DND-41 (cell line): ENCODE results near the gene DNAH5.

Experiments
- ATAC-seq: fragments of 200-7000 bp; cut with Tn5 transposase; 3 replicates; pipeline ENCODE4 v1.9.1; 2021; ENCODE audit warnings: low read depth; ENCODE audit not compliant: insufficient read depth
- DNase-seq: peaks from one replicate; pipeline ENCODE4 v3.0.0-alpha.2; 2020
- H2AFZ ChIP-seq: 2 replicates; pipeline ENCODE4 v1.6.0; 2012; ENCODE audit warnings: low read depth, low read length
- H3K27ac ChIP-seq: 2 replicates; pipeline ENCODE4 v1.5.1; 2012; ENCODE audit warnings: low read length, inconsistent platforms
- H3K27me3 ChIP-seq: fragments of 200-600 bp; sonication (generic); 2 replicates; pipeline ENCODE4 v1.6.0; 2012; ENCODE audit warnings: low read length, mild to moderate bottlenecking, inconsistent platforms; ENCODE audit not compliant: insufficient read depth, poor library complexity
- H3K36me3 ChIP-seq: 2 replicates; pipeline ENCODE4 v1.5.1; 2012; ENCODE audit warnings: low read length, inconsistent platforms; ENCODE audit not compliant: insufficient read depth
- H3K4me1 ChIP-seq: 2 replicates; pipeline ENCODE4 v1.5.1; 2012; ENCODE audit warnings: mild to moderate bottlenecking, low read length; ENCODE audit not compliant: insufficient read depth
- H3K4me2 ChIP-seq: 2 replicates; pipeline ENCODE4 v1.6.0; 2012; ENCODE audit warnings: mild to moderate bottlenecking, moderate library complexity, low read length, inconsistent platforms; ENCODE audit not compliant: insufficient read depth
- H3K4me3 ChIP-seq, 2 experiments: fragments of 200-600 bp in 1 of 2; shearing (Covaris generic) in 1 of 2; 2 replicates each; pipeline ENCODE4 v1.5.1; 2012 to 2016; ENCODE audit warnings: inconsistent platforms in 2 of 2, low read length in 2 of 2, mild to moderate bottlenecking in 2 of 2, low read depth in 1 of 2, moderate library complexity in 1 of 2
- H3K79me2 ChIP-seq: 2 replicates; pipeline ENCODE4 v1.6.0; 2012; ENCODE audit warnings: low read length, inconsistent platforms; ENCODE audit not compliant: insufficient read depth
- H3K9ac ChIP-seq: 2 replicates; pipeline ENCODE4 v1.6.0; 2012; ENCODE audit warnings: low read depth, mild to moderate bottlenecking, inconsistent platforms, low read length, moderate library complexity
- H3K9me3 ChIP-seq: 2 replicates; pipeline ENCODE4 v1.5.1; 2012; ENCODE audit warnings: low read length, moderate library complexity, mild to moderate bottlenecking, inconsistent platforms; ENCODE audit not compliant: insufficient read depth, severe bottlenecking
- H4K20me1 ChIP-seq: 2 replicates; pipeline ENCODE4 v1.6.0; 2012; ENCODE audit warnings: low read length; ENCODE audit not compliant: insufficient read depth
- EZH2 ChIP-seq: IDR thresholded peaks from 3 replicates; pipeline ENCODE4 v1.6.1; 2012; ENCODE audit warnings: borderline replicate concordance, low read depth, mild to moderate bottlenecking, moderate library complexity, low read length, inconsistent platforms; ENCODE audit not compliant: severe bottlenecking
- TF ChIP-seq, protein P1 (sequence below): IDR thresholded peaks from 2 replicates; pipeline ENCODE4 v1.5.1; 2012; ENCODE audit warnings: borderline replicate concordance, low read length, moderate library complexity, mild to moderate bottlenecking; ENCODE audit not compliant: poor library complexity, severe bottlenecking; ENCODE audit errors: extremely low read depth

DNAH5 gene

DNA sequence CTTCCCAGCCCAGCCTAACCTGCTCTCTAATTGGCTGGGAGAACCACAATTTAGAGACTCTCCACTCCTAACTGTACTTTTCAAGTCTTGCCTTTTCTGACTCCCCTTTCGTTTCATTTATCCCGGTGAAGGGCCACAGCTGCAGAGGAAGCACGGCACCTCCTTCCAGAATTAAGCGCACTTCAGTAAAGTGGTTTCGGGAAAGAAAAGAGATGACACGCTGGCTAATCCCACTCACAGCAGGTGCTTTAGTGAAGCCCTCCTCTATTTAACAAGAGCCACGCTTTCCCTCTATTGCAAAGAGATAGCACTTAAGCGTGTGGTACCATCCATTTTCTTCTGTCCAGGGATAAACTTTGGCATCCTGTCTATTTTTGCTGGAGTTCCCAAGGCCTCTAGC, 4.8 kb downstream of the DNAH5 start:
- Histone ChIP-seq H3K9ac (no peak overlapping the region), H3K4me3 (no peak overlapping the region), H4K20me1 (no peaks in the 10 kb centered on the region), H3K27ac (no peak overlapping the region), H2AFZ (no peak overlapping the region), H3K79me2 (no peaks in the 10 kb centered on the region), H3K36me3 (no peaks in the 10 kb centered on the region), H3K9me3 (no peaks in the 10 kb centered on the region), H3K4me2 (no peak overlapping the region), H3K4me1 (no peaks in the 10 kb centered on the region), H3K27me3 (no peaks in the 10 kb centered on the region)
- no peak for TF ChIP-seq EZH2
- TF ChIP-seq, protein P1, sequence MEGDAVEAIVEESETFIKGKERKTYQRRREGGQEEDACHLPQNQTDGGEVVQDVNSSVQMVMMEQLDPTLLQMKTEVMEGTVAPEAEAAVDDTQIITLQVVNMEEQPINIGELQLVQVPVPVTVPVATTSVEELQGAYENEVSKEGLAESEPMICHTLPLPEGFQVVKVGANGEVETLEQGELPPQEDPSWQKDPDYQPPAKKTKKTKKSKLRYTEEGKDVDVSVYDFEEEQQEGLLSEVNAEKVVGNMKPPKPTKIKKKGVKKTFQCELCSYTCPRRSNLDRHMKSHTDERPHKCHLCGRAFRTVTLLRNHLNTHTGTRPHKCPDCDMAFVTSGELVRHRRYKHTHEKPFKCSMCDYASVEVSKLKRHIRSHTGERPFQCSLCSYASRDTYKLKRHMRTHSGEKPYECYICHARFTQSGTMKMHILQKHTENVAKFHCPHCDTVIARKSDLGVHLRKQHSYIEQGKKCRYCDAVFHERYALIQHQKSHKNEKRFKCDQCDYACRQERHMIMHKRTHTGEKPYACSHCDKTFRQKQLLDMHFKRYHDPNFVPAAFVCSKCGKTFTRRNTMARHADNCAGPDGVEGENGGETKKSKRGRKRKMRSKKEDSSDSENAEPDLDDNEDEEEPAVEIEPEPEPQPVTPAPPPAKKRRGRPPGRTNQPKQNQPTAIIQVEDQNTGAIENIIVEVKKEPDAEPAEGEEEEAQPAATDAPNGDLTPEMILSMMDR = no peak
- no peak for ATAC-seq
- no peak for DNase-seq

DNA sequence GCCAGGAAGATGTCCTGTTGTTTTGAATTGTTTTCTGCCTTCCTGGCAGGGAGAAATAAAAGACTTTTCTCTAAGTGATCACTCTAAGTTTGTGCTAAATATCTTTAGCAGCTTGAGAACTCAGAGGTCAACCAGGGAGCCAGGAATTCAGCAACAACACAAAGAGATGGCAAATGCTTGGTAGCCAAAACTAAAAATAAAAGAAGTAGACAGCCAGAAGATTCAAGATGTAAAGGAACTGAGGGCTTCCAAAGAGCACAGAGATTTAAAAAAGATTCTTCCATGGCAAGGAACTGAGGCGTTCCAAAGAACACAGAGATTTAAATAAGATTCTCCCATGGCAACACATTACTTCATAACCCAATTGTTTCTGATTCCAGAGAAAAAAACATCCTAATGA, 9.6 kb downstream of the DNAH5 start:
- Histone ChIP-seq H4K20me1 (no peaks in the 10 kb centered on the region), H3K79me2 (no peaks in the 10 kb centered on the region), H2AFZ (no peak overlapping the region), H3K27ac (no peak overlapping the region), H3K27me3 (no peaks in the 10 kb centered on the region), H3K36me3 (no peaks in the 10 kb centered on the region), H3K4me2 (no peak overlapping the region), H3K4me1 (no peaks in the 10 kb centered on the region), H3K4me3 (no peak overlapping the region), H3K9ac (no peak overlapping the region), H3K9me3 (no peaks in the 10 kb centered on the region)
- TF ChIP-seq EZH2 = no peak
- TF ChIP-seq, protein P1 = no peak
- ATAC-seq (no peak), DNase-seq (no peak)

DNA sequence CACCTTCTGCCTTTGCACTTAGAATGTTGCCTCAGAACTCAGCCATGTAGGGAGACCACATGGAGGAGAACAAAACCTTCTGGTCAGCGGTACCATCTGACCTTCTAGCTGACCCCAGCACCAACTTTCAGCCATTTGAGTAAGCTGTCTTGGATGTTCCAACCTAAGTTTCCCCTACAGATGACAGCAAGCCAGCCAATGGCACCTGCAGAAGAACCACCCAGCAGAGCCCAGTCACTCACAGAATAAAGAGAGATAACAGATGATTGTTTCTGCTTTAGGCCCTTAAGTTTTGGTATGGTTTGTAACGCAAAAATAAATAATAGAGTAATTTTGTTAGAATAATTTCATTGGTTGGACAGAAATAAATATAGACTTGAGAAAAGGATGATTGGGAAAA, 10.4 kb downstream of the DNAH5 start:
- no peaks in the 10 kb centered on the region for H3K79me2 ChIP-seq
- no peak overlapping the region for H2AFZ ChIP-seq
- no peak overlapping the region for H3K9ac ChIP-seq
- TF ChIP-seq, protein P1 = no peak
- no peak for TF ChIP-seq EZH2
- no peak overlapping the region for H3K4me2 ChIP-seq
- no peak overlapping the region for H3K27ac ChIP-seq
- no peak for ATAC-seq
- no peak for DNase-seq
- H3K4me3 ChIP-seq = no peak overlapping the region
- H4K20me1 ChIP-seq = no peaks in the 10 kb centered on the region
- H3K27me3 ChIP-seq = no peaks in the 10 kb centered on the region
- no peaks in the 10 kb centered on the region for H3K36me3 ChIP-seq
- H3K4me1 ChIP-seq = no peaks in the 10 kb centered on the region
- no peaks in the 10 kb centered on the region for H3K9me3 ChIP-seq

DNA sequence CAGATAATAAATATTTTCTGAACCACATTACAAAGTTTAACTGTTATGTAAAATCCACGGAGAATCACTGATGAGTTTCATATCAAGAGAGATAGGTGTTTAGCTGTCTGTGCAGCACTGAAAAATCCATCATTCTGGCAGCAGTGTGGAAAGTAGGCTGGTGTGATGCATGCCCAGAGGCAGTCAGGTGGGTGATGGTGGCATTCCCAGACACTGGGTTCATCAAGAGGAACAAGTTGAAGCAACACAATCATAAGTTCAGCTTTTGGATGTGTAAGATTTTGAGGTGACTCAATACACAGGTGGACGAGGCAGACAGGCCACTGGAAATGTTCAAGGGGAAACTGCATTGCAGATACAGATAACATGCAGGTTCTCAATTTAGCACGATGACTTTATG, 11.9 kb downstream of the DNAH5 start:
- no peak overlapping the region for H3K4me2 ChIP-seq
- H3K27me3 ChIP-seq = no peaks in the 10 kb centered on the region
- no peak overlapping the region for H2AFZ ChIP-seq
- DNase-seq (no peak), ATAC-seq (no peak)
- no peaks in the 10 kb centered on the region for H3K36me3 ChIP-seq
- H3K9me3 ChIP-seq = no peaks in the 10 kb centered on the region
- no peak overlapping the region for H3K27ac ChIP-seq
- H3K9ac ChIP-seq = no peak overlapping the region
- H3K79me2 ChIP-seq = no peaks in the 10 kb centered on the region
- no peaks in the 10 kb centered on the region for H4K20me1 ChIP-seq
- TF ChIP-seq, protein P1 = no peak
- TF ChIP-seq EZH2 = no peak
- no peaks in the 10 kb centered on the region for H3K4me1 ChIP-seq
- no peak overlapping the region for H3K4me3 ChIP-seq
